Measurements from ENCODE around the gene SPEF2.
"Not testable (repeated sequence)": the region's sequence is repeated elsewhere in the genome, so short reads cannot be mapped to it uniquely, and the experiment has no call there.

SPEF2 gene

DNA sequence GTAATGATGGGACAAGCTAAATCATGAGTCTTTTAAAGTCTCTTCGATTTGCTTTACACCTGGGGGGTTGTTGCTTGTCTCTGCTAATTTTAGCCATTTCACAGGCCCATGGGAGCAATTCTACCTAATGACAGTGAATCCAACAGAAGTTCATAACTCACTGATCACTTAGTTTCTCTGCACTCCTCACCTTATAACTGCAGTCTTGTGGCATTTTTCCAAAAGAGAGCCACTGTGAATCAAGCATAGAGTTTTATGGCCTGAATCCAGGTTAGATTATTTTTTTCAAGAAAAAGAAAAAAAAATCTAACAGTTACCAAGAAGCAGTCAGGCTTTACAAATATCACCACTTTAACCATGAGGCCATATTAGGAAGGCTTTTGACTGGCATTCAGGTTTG, 237.5 kb downstream of the SPEF2 start:
- no peak for DNase-seq (ENCODE audit: low spot score)

DNA sequence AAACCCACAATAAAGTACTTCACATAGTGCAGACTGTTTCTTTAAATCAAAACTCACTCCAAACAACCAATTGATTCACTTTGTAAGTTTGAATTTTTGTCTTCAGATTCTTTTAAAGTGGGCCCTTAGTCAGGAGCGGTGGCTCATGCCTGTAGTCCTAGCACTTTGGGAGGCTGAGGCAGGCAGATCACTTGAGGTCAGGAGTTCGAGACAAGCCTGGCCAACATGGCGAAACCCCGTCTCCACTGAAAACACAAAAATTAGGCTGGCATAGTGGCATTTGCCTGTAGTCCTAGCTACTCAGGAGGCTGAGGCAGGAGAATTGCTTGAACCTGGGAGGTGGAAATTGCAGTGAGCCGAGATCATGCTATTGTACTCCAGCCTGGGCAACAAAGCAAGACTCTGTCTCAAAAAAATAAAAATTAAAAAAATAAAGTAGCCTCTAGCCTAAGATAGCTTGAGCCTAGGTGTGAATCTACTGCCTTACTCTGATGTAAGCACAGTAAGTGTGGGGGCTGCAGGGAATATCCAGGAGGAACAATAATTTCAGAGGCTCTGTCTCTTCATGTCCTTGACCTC, 238.6 kb downstream of the SPEF2 start:
- not testable (repeated sequence) for DNase-seq (ENCODE audit: low spot score)

DNA sequence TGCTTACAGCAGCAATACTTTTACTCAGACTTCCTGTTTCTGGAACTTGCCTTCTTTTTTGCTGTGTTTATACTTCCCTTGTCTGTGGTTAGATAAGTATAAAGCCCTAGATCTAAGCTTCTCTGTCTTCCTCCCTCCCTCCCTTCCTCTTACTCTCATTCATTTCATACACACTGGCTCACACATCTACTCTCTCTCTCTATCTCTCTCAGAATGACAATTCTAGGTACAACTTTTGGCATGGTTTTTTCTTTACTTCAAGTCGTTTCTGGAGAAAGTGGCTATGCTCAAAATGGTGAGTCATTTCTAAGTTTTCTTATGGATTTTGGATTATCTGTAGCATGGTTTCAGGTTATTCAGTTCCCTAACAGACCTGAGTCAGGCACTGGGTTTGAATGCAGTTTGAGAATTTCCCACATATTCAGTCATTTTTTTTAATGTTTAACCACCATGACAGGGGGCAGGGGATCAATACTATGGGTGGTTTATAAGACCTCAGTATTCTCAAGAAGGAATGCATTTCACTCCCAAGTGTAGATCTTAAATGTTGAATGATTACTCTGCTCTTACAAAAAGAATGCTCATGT, 239.2 kb downstream of the SPEF2 start, which contains the start of gene IL7R:
Gene IL7R (plus strand): TSS at position 127 of the 587 bp plus-strand sequence. CDS start 87 bp downstream, at position 214.
- DNase-seq (ENCODE audit: low spot score) = no peak

DNA sequence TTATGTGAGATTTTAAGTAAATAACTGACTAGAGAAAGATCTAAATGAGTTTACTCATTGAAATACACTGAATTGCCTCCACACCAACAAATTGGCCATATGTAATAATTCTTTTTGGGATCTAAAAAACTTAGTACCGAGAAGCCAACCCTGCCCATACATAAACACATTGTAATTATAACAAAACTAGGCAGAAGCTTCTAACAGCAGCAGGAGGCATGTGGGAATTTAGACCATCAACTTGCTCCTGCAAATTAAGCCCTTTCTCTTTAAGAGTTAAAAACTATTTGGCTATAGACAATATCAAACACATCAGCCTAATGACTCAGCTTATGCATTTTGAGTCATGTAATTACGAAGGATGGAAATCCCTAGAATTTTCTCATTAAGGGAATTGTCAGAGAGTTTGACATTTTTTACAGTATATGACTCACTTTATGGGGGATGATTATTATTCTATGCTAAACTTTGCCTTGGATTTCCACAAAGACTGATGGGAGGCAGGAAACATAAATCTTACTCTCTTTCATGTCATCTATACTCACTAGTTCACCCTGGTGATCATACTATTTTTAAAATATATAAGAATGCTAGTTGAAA, 240.0 kb downstream of the SPEF2 start:
- no peak for DNase-seq (ENCODE audit: low spot score)

DNA sequence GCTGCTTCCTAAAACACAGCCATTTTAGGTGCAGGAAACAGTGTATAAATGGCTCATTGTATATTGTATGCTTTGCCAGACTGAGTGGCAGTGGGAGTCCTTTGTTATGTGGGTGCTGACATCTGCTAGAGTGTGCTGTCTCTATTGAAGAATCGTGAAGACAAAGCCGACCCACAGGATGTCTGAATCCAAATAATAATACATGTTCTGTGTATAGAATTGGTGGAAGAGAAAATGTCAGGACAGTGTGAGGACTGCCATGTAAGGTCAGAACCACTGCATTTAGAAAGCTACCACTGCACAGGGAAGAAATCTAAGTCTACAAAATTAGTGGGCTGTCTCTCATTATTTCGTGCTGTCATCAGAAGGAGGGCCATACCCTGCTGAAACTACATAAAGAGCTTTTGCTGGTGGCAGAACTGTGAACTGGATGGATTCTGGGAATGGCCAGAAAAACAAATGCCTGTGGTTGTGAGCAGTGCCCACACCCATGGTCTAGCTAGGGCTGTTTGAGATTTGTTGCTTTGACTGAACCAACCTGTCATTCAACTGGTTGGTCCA, 241.5 kb downstream of the SPEF2 start:
- no peak for DNase-seq (ENCODE audit: low spot score)

DNA sequence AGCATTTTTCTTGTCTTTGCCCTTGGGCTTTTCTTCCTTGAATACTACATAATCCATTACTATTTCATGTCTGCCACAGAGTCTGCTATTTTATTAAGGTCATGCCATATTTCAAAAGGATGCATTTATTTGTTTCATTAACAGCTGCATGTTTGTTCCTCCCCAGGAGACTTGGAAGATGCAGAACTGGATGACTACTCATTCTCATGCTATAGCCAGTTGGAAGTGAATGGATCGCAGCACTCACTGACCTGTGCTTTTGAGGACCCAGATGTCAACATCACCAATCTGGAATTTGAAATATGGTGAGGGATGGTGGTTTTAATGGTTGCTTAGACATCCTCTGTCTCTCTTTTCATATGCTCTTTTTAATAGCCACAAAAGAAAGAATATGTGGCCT, 243.0 kb downstream of the SPEF2 start:
- no peak for DNase-seq (ENCODE audit: low spot score)

DNA sequence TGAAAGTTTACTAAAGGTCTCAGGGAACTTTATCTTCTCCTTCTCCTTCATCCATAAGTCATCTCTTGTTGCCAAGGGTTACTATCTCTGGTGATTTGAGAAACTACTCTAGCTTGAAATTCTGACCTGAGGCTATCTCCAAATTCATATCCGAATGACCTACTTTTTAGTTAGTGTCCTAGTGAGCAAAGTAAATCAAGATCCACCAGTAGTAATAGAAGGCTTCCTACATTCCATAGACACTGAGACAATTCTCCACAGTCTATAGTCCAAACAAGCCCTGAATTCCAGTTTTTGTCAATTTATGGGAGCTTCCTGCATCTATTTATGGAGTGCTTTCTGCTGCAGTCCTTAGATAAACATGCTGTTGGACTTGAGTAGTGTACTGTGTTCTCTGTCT, 244.1 kb downstream of the SPEF2 start:
- DNase-seq (ENCODE audit: low spot score) = no peak

DNA sequence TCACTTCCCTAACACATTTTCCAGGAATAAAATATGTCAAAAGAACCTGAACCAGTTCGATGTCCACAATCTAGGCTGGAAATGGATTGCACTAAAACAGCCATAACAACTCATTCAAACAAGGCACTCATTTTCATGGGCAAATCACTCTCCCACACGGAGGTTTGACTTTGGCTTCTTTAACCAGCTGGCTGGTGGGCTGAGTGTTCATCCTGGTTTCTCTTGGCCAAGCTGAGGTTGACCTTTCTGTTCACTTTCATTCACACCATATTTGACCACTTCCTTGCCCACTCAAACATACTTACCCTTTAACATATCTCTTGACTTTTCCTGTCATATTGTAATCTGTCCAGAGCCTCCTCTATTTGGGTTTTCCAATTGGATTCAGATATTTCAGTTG, 244.5 kb downstream of the SPEF2 start:
- no peak for DNase-seq (ENCODE audit: low spot score)

DNA sequence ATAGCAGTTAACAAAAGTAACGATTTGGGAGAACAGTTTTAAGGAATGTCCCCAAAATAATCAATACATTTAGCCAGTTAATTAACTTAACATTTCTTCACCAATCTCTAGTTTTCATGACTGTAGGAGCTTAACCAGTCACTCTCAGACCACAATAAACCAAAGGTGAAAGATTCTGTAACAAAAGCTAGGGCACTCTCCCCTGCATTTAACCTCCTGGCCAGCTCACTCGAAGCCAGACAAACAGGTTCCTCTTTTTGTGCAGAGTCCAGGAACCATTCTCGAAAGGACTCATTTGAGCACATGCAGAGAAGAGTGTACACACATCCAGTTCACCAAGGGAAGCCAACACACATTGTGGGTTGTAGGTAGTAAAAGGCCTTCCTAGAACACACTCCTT, 245.5 kb downstream of the SPEF2 start:
- DNase-seq (ENCODE audit: low spot score) = no peak

Data from hematopoietic multipotent progenitor cell treated with erythropoietin and hydrocortisone succinate and interleukin-3 and kit ligand, for 17 days (in vitro differentiated cells).